Fibroblast of mammary gland (primary cell): ENCODE data around the gene KLHL36.
A peak's percentile ranks its signal among the peaks of the same experiment; 100 is the strongest.

Experiments used
- DNase-seq: peaks from one replicate; pipeline ENCODE4 v3.0.0-alpha.2; 2010; ENCODE audit warnings: low read depth
- H3K4me3 ChIP-seq: 2 replicates; pipeline ENCODE4 v1.5.1; 2011; ENCODE audit warnings: low read depth, mild to moderate bottlenecking, low read length, moderate library complexity; ENCODE audit not compliant: control insufficient read depth
- CTCF ChIP-seq: conservative IDR thresholded peaks from 2 replicates; pipeline ENCODE4 v1.5.1; 2011; ENCODE audit warnings: low read depth, low read length, inconsistent platforms; ENCODE audit not compliant: control insufficient read depth, insufficient read depth

The KLHL36 gene

GRCh38 chr16:84643180-84643583 lies 5.1 kb upstream of the KLHL36 start:
- TF ChIP-seq CTCF, result no peak
- peak; percentile 91 for DNase-seq
- H3K4me3 ChIP-seq, result no peak overlapping the region

GRCh38 chr16:84643674-84644073 lies 4.6 kb upstream of the KLHL36 start:
- DNase-seq, result peak; percentile 22
- H3K4me3 ChIP-seq, result no peak overlapping the region
- TF ChIP-seq CTCF, result no peak

- no peak for DNase-seq
- no peak for TF ChIP-seq CTCF
- H3K4me3 ChIP-seq, result peak overlapping the region; percentile 63
These were observed 542 bp downstream of the KLHL36 start for GRCh38 chr16:84648595-84649510.

GRCh38 chr16:84649511-84649861 lies 1.2 kb downstream of the KLHL36 start:
- peak overlapping the region; percentile 63 for H3K4me3 ChIP-seq
- no peak for TF ChIP-seq CTCF
- DNase-seq, result no peak

GRCh38 chr16:84650062-84650991 lies 2.0 kb downstream of the KLHL36 start:
- no peak overlapping the region for H3K4me3 ChIP-seq
- DNase-seq, result peak; percentile 67
- no peak for TF ChIP-seq CTCF

- no peak for DNase-seq
- H3K4me3 ChIP-seq, result no peak overlapping the region
- TF ChIP-seq CTCF, result no peak
These were observed 4.3 kb downstream of the KLHL36 start for GRCh38 chr16:84652566-84652965.
